Measurements from ENCODE around the gene FARP1. TPM values are rescaled to one million over a fixed set of nuclear protein-coding genes. Genes with fewer than 3 reads are reported as not detected.
A peak's percentile ranks its signal among the peaks of the same experiment; 100 is the strongest.

Gene FARP1
- total RNA-seq, 1 donor from 2014 or later, result 9.8 TPM

GRCh38 chr13:98479496-98480003, 336.7 kb downstream of the FARP1 start:
- no peak for DNase-seq (ENCODE audit: low read depth in 2 of 2)

- peak in 1 of 2 donors; percentile 23 for DNase-seq (ENCODE audit: low read depth in 2 of 2)
Measured at GRCh38 chr13:98480915-98481877, 338.3 kb downstream of the FARP1 start.

GRCh38 chr13:98482476-98483444, 339.9 kb downstream of the FARP1 start:
- DNase-seq (ENCODE audit: low read depth in 2 of 2), result peak in 1 of 2 donors; percentile 59

- DNase-seq (ENCODE audit: low read depth in 2 of 2), result no peak
Measured at GRCh38 chr13:98483601-98484288, 340.9 kb downstream of the FARP1 start.

GRCh38 chr13:98484289-98485219, 341.7 kb downstream of the FARP1 start:
- peak; percentile 71 to 98 for DNase-seq (ENCODE audit: low read depth in 2 of 2)

- no peak for DNase-seq (ENCODE audit: low read depth in 2 of 2)
Measured at GRCh38 chr13:98485561-98485960, 342.7 kb downstream of the FARP1 start.

- no peak for DNase-seq (ENCODE audit: low read depth in 2 of 2)
Measured at GRCh38 chr13:98486412-98486811, 343.5 kb downstream of the FARP1 start.

- no peak for DNase-seq (ENCODE audit: low read depth in 2 of 2)
Measured at GRCh38 chr13:98487016-98487415, 344.1 kb downstream of the FARP1 start.

GRCh38 chr13:98487522-98487921, 344.6 kb downstream of the FARP1 start:
- no peak for DNase-seq (ENCODE audit: low read depth in 2 of 2)

GRCh38 chr13:98488736-98489135, 345.8 kb downstream of the FARP1 start:
- no peak for DNase-seq (ENCODE audit: low read depth in 2 of 2)

GRCh38 chr13:98489446-98490194, 346.7 kb downstream of the FARP1 start:
- no peak for DNase-seq (ENCODE audit: low read depth in 2 of 2)

- peak; percentile 78 to 83 for DNase-seq (ENCODE audit: low read depth in 2 of 2)
Measured at GRCh38 chr13:98490195-98490836, 347.4 kb downstream of the FARP1 start.

- DNase-seq (ENCODE audit: low read depth in 2 of 2), result no peak
Measured at GRCh38 chr13:98490866-98491265, 348.0 kb downstream of the FARP1 start.

GRCh38 chr13:98492335-98493041, 349.6 kb downstream of the FARP1 start:
- DNase-seq (ENCODE audit: low read depth in 2 of 2), result no peak

GRCh38 chr13:98493042-98493712, 350.3 kb downstream of the FARP1 start:
- no peak for DNase-seq (ENCODE audit: low read depth in 2 of 2)

- no peak for DNase-seq (ENCODE audit: low read depth in 2 of 2)
Measured at GRCh38 chr13:98494769-98495168, 351.9 kb downstream of the FARP1 start.

GRCh38 chr13:98495627-98496478, 353.0 kb downstream of the FARP1 start:
- DNase-seq (ENCODE audit: low read depth in 2 of 2), result no peak
